ENCODE measurements around the gene SLC49A3.
"Not testable (repeated sequence)": the region's sequence is repeated elsewhere in the genome, so short reads cannot be mapped to it uniquely, and the experiment has no call there.

The SLC49A3 gene

GRCh38 chr4:688854-689681, at the start of gene SLC49A3:
Gene SLC49A3 (minus strand): TSS chr4:689151. CDS start chr4:689127, 24 bp downstream.
- no peak for DNase-seq

DNA sequence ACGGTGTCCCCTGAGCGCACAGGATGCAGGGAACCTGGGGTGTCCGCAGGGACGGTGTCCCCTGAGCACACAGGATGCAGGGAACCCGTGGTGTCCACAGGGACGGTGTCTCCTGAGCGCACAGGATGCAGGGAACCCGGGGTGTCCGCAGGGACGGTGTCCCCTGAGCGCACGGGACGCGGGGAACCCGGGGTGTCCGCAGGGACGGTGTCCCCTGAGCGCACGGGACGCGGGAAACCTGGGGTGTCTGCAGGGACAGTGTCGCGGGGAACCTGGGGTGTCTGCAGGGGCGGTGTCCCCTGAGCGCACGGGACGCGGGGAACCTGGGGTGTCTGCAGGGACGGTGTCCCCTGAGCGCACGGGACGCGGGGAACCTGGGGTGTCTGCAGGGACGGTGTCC, 47.6 kb upstream of the SLC49A3 start:
- not testable (repeated sequence) for DNase-seq

DNA sequence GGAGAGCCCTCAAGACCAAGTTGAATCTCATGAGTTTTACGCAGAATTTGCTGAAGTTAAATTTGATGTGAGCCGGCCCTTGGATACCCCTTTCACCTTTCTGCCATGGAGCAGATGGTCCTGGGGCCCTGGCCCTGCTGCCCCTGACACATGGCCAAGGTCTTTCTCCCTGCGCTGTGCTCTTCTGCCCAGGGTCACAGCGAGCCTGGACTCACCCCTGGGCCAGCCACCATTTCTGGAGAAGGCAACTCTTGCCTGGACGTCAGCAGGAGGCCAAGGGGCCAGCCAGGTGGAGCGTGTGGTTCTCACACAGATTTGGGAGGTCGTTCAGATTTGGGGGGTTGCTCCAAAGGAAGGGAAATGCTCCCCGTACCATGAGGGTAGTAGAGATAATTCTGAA, 46.6 kb upstream of the SLC49A3 start:
- DNase-seq = no peak

- DNase-seq = no peak
Observed at GRCh38 chr4:734951-735350, 46.0 kb upstream of the SLC49A3 start.

- no peak for DNase-seq
Observed at GRCh38 chr4:734075-734474, 45.1 kb upstream of the SLC49A3 start.

DNA sequence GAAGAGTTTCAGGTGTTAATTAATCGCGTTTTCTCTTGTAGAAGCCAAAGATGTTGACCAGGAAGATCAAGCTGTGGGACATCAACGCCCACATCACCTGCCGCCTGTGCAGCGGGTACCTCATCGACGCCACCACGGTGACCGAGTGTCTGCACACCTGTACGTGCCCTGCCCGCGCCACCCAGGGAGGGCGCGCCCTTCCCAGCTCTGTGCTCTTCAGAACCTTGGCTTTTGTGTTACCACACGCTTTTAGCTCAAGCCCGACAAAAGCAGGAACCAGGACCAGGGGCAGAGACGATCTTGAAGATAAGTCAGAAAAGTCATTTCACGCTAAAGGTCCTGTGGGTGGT, 44.7 kb upstream of the SLC49A3 start:
- DNase-seq = no peak

DNA sequence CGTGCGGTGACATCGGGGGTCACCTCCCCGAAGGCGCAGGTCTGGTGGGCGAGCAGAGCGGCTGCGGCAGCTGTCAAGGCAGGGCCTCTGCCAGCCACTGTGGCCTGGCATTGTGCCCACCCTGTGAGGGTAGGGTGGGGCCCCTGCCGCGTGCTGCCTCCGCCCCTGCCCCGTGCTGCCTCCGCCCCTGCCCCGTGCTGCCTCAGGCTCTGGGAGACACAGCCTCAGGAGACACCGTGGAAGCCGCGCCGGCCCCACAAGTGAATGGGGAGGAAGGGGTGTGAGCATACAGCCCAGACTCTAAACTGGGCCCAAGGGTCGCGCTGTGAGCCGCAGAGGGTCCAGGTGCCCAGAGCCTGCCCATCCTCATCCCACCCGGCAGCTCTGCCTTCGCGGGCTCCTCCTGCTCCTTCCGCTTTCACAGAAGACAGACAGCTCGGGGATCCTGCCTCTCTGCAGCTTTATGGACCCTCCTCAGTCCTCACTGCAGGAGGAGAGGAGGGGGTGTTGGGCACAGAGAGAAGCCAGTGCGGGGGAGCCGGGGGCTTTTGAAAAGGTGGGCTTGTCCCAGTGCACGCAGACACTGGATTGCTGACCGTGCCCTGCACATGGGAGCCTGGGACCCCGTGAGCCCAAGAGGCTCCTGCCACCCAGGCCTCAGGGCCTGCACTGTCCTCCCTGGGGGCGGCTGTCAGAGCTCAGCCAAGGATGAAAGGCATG, 44.1 kb upstream of the SLC49A3 start:
- DNase-seq = no peak

DNA sequence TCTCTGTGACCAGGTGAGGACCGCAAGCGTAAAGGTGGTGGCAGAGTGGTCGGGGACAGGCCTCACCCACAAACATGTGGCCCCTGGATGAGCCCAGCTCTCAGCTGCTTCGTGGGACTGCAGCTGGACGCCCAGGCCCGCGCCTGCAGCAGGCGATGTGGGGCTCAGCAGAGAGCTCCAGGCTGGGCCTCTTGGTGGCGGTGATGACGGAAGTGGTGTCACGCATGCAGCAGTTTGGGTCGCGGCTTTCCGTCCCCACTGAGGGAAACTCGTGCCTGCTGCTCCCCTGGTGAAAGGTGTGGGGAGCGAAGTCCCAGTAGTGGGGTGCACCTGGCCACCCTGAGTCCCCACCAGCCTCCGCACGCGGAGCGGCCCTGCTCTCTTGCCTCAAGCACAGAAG, 43.5 kb upstream of the SLC49A3 start:
- DNase-seq = no peak

DNA sequence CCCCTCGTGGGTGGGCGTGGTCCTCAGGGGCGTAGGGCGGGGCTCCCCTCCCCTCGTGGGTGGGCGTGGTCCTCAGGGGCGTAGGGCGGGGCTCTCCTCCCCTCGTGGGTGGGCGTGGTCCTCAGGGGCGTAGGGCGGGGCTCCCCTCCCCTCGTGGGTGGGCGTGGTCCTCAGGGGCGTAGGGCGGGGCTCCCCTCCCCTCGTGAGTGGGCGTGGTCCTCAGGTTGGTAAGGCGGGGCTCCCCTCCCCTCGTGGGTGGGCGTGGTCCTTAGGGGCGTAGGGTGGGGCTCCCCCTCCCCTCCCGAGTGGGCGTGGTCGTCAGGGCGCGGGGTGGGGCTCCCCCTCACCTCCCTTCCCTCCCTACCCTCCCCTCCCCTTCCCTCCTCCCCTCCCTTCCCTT, 43.0 kb upstream of the SLC49A3 start:
- not testable (repeated sequence) for DNase-seq

GRCh38 chr4:730946-731904, 42.3 kb upstream of the SLC49A3 start:
- DNase-seq = not testable (repeated sequence)

DNA sequence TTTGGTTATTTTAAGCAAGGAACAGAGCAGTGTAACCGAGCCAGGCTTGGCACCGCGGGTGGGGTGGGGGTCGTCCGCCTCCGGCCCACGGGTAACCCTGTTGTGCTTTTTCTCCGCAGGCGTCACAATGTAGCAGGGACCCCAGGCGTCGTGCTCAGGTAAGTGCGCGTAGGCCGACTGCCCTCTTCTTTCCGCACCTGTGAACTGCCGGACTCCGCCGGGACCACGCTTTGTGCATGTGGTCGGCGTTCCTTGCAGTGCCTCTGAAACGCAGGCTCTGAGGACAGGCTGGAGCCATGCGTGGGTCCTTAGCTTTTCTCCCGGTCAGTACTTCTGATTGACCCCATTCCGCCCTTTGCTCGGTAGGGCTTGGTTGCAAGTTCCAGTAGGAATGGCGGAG, 41.6 kb upstream of the SLC49A3 start:
- DNase-seq = no peak

GRCh38 chr4:729336-730315, 40.7 kb upstream of the SLC49A3 start:
- DNase-seq = no peak

DNA sequence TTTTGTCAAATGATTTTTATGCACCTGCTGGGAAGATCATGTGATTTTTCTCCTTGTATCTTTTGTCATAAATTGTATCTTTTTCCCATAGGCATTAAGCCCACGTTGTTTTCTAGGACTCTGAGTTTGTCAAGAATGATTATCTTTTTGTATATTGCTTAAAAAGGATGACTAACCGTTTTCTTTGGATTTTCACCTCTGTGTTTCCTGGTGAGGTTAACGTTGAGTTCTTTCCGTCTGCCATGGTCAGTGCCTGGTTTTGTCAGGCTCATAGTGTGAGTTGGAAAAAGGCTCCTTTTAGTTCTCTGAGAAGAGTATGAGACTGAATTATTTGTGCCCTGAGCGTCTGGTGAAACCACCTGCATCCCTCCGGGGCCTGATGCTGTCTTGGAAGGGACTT, 38.6 kb upstream of the SLC49A3 start:
- DNase-seq = no peak

GRCh38 chr4:726838-727237, 37.9 kb upstream of the SLC49A3 start:
- DNase-seq = no peak

DNA sequence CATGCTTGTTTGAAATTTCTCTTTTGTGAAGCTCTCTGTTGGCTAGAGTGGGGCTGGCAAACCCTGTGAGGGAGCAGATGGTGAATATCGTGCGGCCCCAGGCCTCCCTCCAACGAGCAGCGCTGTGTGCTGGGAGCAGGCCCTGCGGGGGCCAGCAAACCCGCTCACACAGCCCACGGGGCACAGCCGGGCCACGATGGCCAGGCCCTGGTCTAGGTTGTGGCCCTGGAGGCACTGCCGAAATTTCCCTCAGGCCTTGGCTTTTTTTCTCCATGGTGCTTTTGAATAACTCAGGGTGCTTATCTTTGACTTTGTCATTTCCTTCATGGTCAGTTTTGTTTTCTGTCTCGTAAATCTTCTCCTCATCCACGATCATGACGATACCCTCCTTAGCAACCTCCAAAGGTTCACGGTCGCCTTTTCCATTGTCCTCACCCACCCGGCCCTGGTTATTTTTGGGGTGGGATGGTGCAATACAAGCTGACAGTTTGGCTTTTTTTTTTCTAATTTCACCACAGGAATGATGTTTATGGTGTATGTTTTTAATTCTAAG, 37.4 kb upstream of the SLC49A3 start:
- no peak for DNase-seq

GRCh38 chr4:725391-726234, 36.7 kb upstream of the SLC49A3 start:
- DNase-seq = no peak

DNA sequence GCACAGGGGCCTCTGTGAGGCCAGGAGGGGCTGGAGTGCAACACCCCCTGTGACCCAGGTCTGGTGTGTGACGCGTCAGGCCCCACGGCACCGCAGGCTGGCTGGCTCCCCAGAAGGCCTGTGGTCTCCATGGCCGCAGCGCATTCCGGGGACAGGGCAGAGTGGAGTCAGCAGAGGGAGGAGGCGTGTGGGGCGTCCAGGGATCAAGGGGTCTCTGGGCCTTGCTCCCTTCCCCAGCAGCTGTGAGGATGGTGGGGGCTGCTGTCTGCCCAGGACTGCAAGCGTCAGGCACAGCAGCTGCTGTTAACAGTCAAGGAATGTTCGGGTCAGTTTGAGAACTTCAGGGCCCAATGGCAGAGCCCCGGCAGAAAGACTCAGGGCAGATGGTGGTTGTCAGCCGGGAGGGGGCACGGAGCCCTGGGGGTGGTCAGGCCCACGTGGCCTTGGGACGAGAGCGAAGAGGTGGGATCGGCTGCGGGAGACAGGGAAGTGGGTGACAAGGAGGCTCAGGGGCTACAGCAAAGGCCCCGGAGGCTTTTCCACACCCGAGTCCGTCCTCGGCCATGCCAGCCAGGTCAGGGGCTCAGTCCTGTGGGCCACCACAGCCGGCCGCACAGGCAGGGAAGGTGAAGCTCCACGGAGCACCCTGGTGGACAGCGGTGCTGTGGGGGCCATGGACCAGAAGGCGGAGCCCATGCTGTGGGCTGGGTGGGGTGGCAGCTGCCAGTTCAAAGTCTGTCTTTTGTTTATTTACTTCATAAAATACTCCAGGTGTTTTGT, 35.0 kb upstream of the SLC49A3 start:
- DNase-seq = no peak

DNA sequence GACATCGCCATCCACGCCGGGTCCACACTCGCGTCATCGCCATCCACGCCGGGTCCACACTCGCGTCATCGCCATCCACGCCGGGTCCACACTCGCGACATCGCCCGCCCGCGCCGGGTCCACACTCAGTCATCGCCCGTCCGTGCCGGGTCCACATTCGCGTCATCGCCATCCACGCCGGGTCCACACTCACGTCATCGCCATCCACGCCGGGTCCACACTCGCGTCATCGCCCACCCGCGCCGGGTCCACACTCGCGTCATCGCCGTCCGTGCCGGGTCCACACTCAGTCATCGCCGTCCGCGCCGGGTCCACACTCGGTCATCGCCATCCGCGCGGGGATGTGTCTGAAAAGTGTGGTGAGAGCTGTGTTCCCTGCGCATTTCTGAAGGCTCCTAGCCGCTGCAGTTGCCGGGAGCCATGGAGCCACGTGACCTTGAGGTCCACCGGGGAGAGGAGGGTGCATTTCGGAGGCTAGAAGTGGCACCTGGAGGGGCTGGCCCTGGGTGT, 34.0 kb upstream of the SLC49A3 start:
- DNase-seq = no peak

DNA sequence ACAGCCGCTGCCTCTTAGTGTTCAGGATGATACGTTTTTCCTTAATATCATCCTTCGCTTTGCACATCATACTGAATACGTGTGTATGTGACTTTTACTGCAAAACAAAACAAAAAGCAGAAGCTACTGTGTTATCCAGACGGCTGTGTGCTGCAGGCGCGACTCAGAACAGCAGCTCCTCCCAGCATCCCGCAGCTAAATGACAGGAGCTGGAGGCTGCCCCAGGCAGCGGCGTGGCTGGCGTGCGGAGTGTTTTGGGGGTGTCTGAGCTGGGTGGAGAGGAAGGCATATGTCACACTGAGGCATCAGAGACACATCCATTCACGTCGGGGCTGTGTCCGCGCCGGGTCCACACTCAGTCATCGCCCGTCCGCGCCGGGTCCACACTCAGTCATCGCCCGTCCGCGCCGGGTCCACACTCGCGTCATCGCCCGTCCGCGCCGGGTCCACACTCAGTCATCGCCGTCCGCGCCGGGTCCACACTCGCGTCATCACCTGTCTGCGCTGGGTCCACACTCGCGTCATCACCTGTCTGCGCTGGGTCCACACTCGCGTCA, 33.3 kb upstream of the SLC49A3 start:
- DNase-seq = no peak
